Kasumi-1 (cell line): ENCODE data around the gene FHIT.
"Not testable (repeated sequence)": the region's sequence is repeated elsewhere in the genome, so short reads cannot be mapped to it uniquely, and the experiment has no call there.

ENCODE experiments used
- DNase-seq, 2 experiments: peaks; one replicate each; lab custom pipeline; 2025; lab: John Stamatoyannopoulos, UW

FHIT gene

GRCh38 chr3:60920519-60920918, 330.7 kb downstream of the FHIT start:
- DNase-seq = no peak

GRCh38 chr3:60919296-60919695, 332.0 kb downstream of the FHIT start:
- DNase-seq = no peak

- DNase-seq = no peak
Measured at GRCh38 chr3:60917141-60917540, 334.1 kb downstream of the FHIT start.

GRCh38 chr3:60916546-60916945, 334.7 kb downstream of the FHIT start:
- DNase-seq = no peak

GRCh38 chr3:60913474-60913873, 337.8 kb downstream of the FHIT start:
- no peak for DNase-seq

GRCh38 chr3:60912876-60913275, 338.4 kb downstream of the FHIT start:
- DNase-seq = no peak

GRCh38 chr3:60912142-60912541, 339.1 kb downstream of the FHIT start:
- DNase-seq = no peak

- no peak for DNase-seq
Measured at GRCh38 chr3:60909526-60909925, 341.7 kb downstream of the FHIT start.

- no peak for DNase-seq
Measured at GRCh38 chr3:60906283-60906682, 345.0 kb downstream of the FHIT start.

GRCh38 chr3:60898321-60898720, 352.9 kb downstream of the FHIT start:
- DNase-seq = no peak

GRCh38 chr3:60893946-60894345, 357.3 kb downstream of the FHIT start:
- DNase-seq = no peak

- DNase-seq = no peak
Measured at GRCh38 chr3:60890226-60890625, 361.0 kb downstream of the FHIT start.

- not testable (repeated sequence) for DNase-seq
Measured at GRCh38 chr3:60888952-60889351, 362.3 kb downstream of the FHIT start.

GRCh38 chr3:60887574-60887973, 363.7 kb downstream of the FHIT start:
- DNase-seq = no peak

- no peak for DNase-seq
Measured at GRCh38 chr3:60886518-60886917, 364.7 kb downstream of the FHIT start.

GRCh38 chr3:60884005-60884404, 367.2 kb downstream of the FHIT start:
- DNase-seq = no peak

- DNase-seq = no peak
Measured at GRCh38 chr3:60877188-60877587, 374.1 kb downstream of the FHIT start.

- DNase-seq = no peak
Measured at GRCh38 chr3:60870396-60870795, 380.9 kb downstream of the FHIT start.

- DNase-seq = no peak
Measured at GRCh38 chr3:60867200-60867599, 384.1 kb downstream of the FHIT start.

GRCh38 chr3:60856257-60857046, 394.8 kb downstream of the FHIT start:
- DNase-seq = peak; percentile 80 to 86

GRCh38 chr3:60855250-60855649, 396.0 kb downstream of the FHIT start:
- peak; percentile 34 to 45 for DNase-seq

- DNase-seq = no peak
Measured at GRCh38 chr3:60854791-60855190, 396.5 kb downstream of the FHIT start.

GRCh38 chr3:60847791-60848190, 403.5 kb downstream of the FHIT start:
- DNase-seq = peak in 1 of 2 experiments; percentile 16

- no peak for DNase-seq
Measured at GRCh38 chr3:60844256-60844655, 407.0 kb downstream of the FHIT start.
